Measurements from ENCODE around the gene UNC45A.

UNC45A gene

DNA sequence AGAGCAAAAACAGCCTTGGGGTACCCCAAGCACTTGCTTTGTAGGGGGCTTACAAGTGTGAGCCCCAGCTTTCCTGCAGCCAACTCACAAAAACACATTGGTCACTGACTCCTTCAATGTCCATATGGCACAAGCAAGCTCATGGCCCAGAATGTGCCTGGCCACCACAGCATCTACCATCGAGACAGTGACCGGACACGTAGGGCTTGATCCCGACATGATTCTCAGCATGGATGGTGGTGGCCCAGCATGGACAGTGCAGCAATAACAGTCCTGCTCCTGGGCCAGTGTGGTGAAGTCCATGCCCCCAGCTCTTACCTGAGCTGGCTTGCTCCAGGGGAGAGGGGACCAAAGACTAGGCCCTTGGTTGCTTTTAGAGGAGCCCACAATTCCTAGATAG lies 6.0 kb downstream of the UNC45A start:
- H3K9me3 ChIP-seq (ENCODE audit: control insufficient read depth, insufficient read depth, low read length) = no peaks in the 10 kb centered on the region
- H3K27me3 ChIP-seq (ENCODE audit: control insufficient read depth, insufficient read depth, low read length) = no peaks in the 10 kb centered on the region
- H3K36me3 ChIP-seq (ENCODE audit: control insufficient read depth, insufficient read depth, low read length) = peaks cover 46% of the 10 kb centered on the region
- peaks cover 8% of the 10 kb centered on the region for H3K4me1 ChIP-seq (ENCODE audit: control insufficient read depth, insufficient read depth, low read length)
- H3K9ac ChIP-seq (ENCODE audit: low read depth, low read length) = no peak overlapping the region
- H3K4me3 ChIP-seq (ENCODE audit: low read depth, low read length) = no peak overlapping the region

GRCh38 chr15:90942354-90943120 lies 7.5 kb downstream of the UNC45A start:
- H3K9me3 ChIP-seq (ENCODE audit: control insufficient read depth, insufficient read depth, low read length) = no peaks in the 10 kb centered on the region
- no peaks in the 10 kb centered on the region for H3K4me1 ChIP-seq (ENCODE audit: control insufficient read depth, insufficient read depth, low read length)
- H3K27me3 ChIP-seq (ENCODE audit: control insufficient read depth, insufficient read depth, low read length) = no peaks in the 10 kb centered on the region
- no peak overlapping the region for H3K9ac ChIP-seq (ENCODE audit: low read depth, low read length)
- H3K4me3 ChIP-seq (ENCODE audit: low read depth, low read length) = no peak overlapping the region
- H3K36me3 ChIP-seq (ENCODE audit: control insufficient read depth, insufficient read depth, low read length) = peaks cover 57% of the 10 kb centered on the region

DNA sequence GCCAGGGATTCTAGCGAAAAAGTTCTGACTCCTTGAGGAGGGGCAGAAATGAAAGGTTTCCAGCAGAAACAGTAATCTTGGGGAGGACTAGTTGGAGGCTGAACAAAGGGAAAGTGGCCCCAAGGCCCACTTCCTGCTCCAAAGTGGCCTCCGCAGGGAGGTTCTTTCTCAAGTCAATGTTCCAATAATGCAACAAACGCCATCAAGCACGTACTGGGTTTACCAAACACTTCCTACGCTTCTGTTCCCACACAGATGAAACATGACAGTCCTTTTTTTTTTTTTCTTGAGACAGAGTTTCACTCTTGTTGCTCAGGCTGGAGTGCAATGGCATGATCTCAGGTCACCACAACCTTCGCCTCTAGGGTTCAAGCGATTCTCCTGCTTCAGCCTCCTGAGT lies 10.0 kb downstream of the UNC45A start:
- no peaks in the 10 kb centered on the region for H3K9me3 ChIP-seq (ENCODE audit: control insufficient read depth, insufficient read depth, low read length)

GRCh38 chr15:90946538-90946937 lies 11.5 kb downstream of the UNC45A start:
- H3K4me1 ChIP-seq (ENCODE audit: control insufficient read depth, insufficient read depth, low read length) = no peaks in the 10 kb centered on the region
- no peaks in the 10 kb centered on the region for H3K9me3 ChIP-seq (ENCODE audit: control insufficient read depth, insufficient read depth, low read length)
- no peak overlapping the region for H3K9ac ChIP-seq (ENCODE audit: low read depth, low read length)
- H3K27me3 ChIP-seq (ENCODE audit: control insufficient read depth, insufficient read depth, low read length) = no peaks in the 10 kb centered on the region
- no peak overlapping the region for H3K4me3 ChIP-seq (ENCODE audit: low read depth, low read length)
- peaks cover 63% of the 10 kb centered on the region for H3K36me3 ChIP-seq (ENCODE audit: control insufficient read depth, insufficient read depth, low read length)

More for the DNA sequence above, 10.0 kb downstream of the UNC45A start:
- H3K27me3 ChIP-seq (ENCODE audit: control insufficient read depth, insufficient read depth, low read length) = no peaks in the 10 kb centered on the region
- no peaks in the 10 kb centered on the region for H3K4me1 ChIP-seq (ENCODE audit: control insufficient read depth, insufficient read depth, low read length)
- H3K36me3 ChIP-seq (ENCODE audit: control insufficient read depth, insufficient read depth, low read length) = peaks cover 69% of the 10 kb centered on the region
- H3K9ac ChIP-seq (ENCODE audit: low read depth, low read length) = no peak overlapping the region
- no peak overlapping the region for H3K4me3 ChIP-seq (ENCODE audit: low read depth, low read length)

DNA sequence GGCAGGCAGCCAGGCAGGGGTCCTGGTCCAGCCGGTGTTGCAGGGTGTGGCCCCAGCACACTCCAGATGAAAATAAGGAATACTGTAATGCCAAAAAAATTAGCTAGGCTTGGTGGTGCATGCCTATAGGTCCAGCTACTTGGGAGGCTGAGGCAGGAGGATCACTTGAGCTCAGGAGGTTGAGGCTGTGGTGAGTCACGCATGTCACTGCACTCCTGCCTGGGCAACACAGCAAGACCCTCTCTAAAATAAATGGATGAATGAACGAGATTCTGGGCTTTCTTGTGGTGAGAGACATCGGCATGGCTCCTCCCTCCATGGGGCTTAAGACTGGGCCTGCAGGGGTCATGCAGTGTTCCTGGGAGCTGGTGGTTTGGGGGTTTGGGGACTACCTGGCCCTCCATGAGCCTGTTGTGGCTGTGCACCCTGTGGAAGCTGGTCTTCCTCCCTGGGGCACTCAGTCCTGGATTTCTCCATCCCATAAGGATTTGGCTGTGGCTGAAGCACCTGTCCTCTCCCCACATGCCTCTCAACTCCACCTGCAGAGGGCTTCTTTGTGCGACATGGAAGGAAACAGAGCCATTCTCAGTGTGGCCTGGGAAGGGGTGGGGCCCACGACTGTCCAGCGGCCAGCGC lies 12.0 kb downstream of the UNC45A start:
- no peak overlapping the region for H3K4me3 ChIP-seq (ENCODE audit: low read depth, low read length)
- no peak overlapping the region for H3K9ac ChIP-seq (ENCODE audit: low read depth, low read length)
- H3K9me3 ChIP-seq (ENCODE audit: control insufficient read depth, insufficient read depth, low read length) = no peaks in the 10 kb centered on the region
- H3K36me3 ChIP-seq (ENCODE audit: control insufficient read depth, insufficient read depth, low read length) = peaks cover 63% of the 10 kb centered on the region
- H3K4me1 ChIP-seq (ENCODE audit: control insufficient read depth, insufficient read depth, low read length) = no peaks in the 10 kb centered on the region
- no peaks in the 10 kb centered on the region for H3K27me3 ChIP-seq (ENCODE audit: control insufficient read depth, insufficient read depth, low read length)

DNA sequence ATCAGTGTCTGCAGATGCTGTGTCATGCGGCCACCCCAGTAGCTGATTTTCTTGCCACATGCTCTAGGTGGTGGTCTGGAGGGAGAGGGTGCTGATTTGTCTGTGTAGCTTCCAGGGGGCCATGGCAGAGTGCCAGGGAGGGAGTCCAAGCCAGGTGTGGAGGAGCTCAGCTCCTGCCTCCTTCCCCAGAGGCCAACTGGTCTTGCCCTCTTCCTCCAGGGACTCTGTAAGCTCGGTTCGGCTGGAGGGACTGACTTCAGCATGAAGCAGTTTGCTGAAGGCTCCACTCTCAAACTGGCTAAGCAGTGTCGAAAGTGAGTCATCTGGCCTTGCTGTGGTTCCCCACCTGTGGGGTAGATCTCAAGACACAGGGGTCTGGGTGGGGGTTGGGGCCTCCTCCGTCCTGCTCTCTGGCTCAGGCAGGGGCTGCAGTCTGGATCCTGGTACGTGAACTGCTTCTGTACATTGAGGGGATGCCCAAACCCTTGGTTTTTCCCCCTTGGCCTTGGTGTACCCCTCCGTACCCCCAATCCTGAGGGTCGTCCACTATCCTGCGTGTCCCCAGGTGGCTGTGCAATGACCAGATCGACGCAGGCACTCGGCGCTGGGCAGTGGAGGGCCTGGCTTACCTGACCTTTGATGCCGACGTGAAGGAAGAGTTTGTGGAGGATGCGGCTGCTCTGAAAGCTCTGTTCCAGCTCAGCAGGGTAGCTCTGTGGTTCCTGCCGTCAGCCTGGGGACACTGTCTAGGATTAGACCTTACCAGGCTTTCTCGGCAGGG lies 12.7 kb downstream of the UNC45A start:
- H3K9me3 ChIP-seq (ENCODE audit: control insufficient read depth, insufficient read depth, low read length) = no peaks in the 10 kb centered on the region
- no peaks in the 10 kb centered on the region for H3K4me1 ChIP-seq (ENCODE audit: control insufficient read depth, insufficient read depth, low read length)
- H3K9ac ChIP-seq (ENCODE audit: low read depth, low read length) = no peak overlapping the region
- H3K27me3 ChIP-seq (ENCODE audit: control insufficient read depth, insufficient read depth, low read length) = no peaks in the 10 kb centered on the region
- H3K4me3 ChIP-seq (ENCODE audit: low read depth, low read length) = no peak overlapping the region
- peaks cover 59% of the 10 kb centered on the region for H3K36me3 ChIP-seq (ENCODE audit: control insufficient read depth, insufficient read depth, low read length)

- H3K4me3 ChIP-seq (ENCODE audit: low read depth, low read length) = no peak overlapping the region
- H3K27me3 ChIP-seq (ENCODE audit: control insufficient read depth, insufficient read depth, low read length) = no peaks in the 10 kb centered on the region
- H3K9me3 ChIP-seq (ENCODE audit: control insufficient read depth, insufficient read depth, low read length) = no peaks in the 10 kb centered on the region
- peaks cover 59% of the 10 kb centered on the region for H3K36me3 ChIP-seq (ENCODE audit: control insufficient read depth, insufficient read depth, low read length)
- H3K4me1 ChIP-seq (ENCODE audit: control insufficient read depth, insufficient read depth, low read length) = no peaks in the 10 kb centered on the region
- H3K9ac ChIP-seq (ENCODE audit: low read depth, low read length) = no peak overlapping the region
Observed at GRCh38 chr15:90948506-90948905, 13.4 kb downstream of the UNC45A start.

- no peaks in the 10 kb centered on the region for H3K9me3 ChIP-seq (ENCODE audit: control insufficient read depth, insufficient read depth, low read length)
- no peak overlapping the region for H3K9ac ChIP-seq (ENCODE audit: low read depth, low read length)
- H3K4me1 ChIP-seq (ENCODE audit: control insufficient read depth, insufficient read depth, low read length) = no peaks in the 10 kb centered on the region
- no peak overlapping the region for H3K4me3 ChIP-seq (ENCODE audit: low read depth, low read length)
- no peaks in the 10 kb centered on the region for H3K27me3 ChIP-seq (ENCODE audit: control insufficient read depth, insufficient read depth, low read length)
- H3K36me3 ChIP-seq (ENCODE audit: control insufficient read depth, insufficient read depth, low read length) = peaks cover 58% of the 10 kb centered on the region
Observed at GRCh38 chr15:90949979-90950675, 15.0 kb downstream of the UNC45A start.

DNA sequence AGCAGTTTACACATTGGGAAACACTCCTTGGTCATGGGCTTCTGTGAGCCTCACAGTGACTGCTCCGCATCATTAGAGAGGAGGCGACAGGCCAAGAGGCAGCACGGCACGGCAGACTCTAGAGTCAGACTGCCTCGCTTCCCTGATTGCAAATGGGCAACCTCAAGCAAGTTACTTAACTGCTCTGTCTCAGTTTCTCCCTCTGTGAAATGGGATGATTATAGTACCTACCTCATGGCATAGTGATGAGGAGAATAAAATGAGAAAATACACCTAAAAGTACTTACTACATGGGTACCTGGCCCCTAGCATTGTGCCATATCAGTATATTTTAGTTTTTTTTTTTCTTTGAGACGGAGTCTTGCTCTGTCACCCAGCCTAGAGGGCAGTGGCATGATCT lies 15.6 kb downstream of the UNC45A start:
- Histone ChIP-seq H3K4me1 (ENCODE audit: control insufficient read depth, insufficient read depth, low read length) (no peaks in the 10 kb centered on the region), H3K36me3 (ENCODE audit: control insufficient read depth, insufficient read depth, low read length) (peaks cover 58% of the 10 kb centered on the region), H3K4me3 (ENCODE audit: low read depth, low read length) (no peak overlapping the region), H3K9me3 (ENCODE audit: control insufficient read depth, insufficient read depth, low read length) (no peaks in the 10 kb centered on the region), H3K9ac (ENCODE audit: low read depth, low read length) (no peak overlapping the region), H3K27me3 (ENCODE audit: control insufficient read depth, insufficient read depth, low read length) (no peaks in the 10 kb centered on the region)

DNA sequence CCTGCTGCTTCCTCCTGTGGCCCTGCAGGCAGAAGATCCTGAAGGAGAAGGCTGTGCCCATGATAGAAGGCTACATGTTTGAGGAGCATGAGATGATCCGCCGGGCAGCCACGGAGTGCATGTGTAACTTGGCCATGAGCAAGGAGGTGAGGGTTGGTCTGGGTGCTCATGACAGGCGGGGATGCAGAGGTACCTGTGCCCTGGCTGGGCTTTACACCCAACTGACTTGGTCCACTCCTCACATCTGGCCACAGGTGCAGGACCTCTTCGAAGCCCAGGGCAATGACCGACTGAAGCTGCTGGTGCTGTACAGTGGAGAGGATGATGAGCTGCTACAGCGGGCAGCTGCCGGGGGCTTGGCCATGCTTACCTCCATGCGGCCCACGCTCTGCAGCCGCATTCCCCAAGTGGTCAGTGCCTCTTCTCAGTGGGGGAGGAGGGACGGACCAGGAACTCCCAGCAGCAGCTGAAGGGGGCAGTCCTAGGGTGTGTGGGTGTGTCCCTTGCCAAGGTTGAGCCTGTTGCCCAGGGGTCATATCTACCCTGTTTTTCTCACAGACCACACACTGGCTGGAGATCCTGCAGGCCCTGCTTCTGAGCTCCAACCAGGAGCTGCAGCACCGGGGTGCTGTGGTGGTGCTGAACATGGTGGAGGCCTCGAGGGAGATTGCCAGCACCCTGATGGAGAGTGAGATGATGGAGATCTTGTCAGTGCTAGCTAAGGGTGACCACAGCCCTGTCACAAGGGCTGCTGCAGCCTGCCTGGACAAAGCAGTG lies 18.0 kb downstream of the UNC45A start:
- H3K9me3 ChIP-seq (ENCODE audit: control insufficient read depth, insufficient read depth, low read length) = no peaks in the 10 kb centered on the region
- H3K4me1 ChIP-seq (ENCODE audit: control insufficient read depth, insufficient read depth, low read length) = no peaks in the 10 kb centered on the region
- H3K9ac ChIP-seq (ENCODE audit: low read depth, low read length) = no peak overlapping the region
- no peaks in the 10 kb centered on the region for H3K27me3 ChIP-seq (ENCODE audit: control insufficient read depth, insufficient read depth, low read length)
- H3K36me3 ChIP-seq (ENCODE audit: control insufficient read depth, insufficient read depth, low read length) = peaks cover 41% of the 10 kb centered on the region
- H3K4me3 ChIP-seq (ENCODE audit: low read depth, low read length) = no peak overlapping the region
